ENCODE results near the gene CAPN9.
A peak's percentile ranks its signal among the peaks of the same experiment; 100 is the strongest.
"Not testable (repeated sequence)": the region's sequence is repeated elsewhere in the genome, so short reads cannot be mapped to it uniquely, and the experiment has no call there.

Gene CAPN9

DNA sequence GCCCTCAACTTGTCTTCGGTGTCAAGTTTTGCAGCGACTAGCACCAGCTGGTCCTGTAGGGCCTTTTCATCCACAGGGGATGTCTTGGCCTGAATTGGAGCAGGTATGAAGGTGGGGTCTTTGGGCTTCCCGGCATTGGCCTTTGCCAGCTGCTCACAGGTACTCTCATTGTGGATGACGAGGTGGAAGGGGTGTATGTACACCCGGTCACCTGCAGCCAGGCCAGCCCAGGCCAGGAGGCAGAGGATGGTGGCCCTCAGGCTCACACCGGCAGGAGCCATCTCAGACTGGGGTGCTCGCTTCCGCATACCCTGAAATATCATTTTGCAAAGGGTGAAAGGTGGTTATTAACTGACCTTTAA, 36.7 kb upstream of the CAPN9 start:
- no peak for DNase-seq

DNA sequence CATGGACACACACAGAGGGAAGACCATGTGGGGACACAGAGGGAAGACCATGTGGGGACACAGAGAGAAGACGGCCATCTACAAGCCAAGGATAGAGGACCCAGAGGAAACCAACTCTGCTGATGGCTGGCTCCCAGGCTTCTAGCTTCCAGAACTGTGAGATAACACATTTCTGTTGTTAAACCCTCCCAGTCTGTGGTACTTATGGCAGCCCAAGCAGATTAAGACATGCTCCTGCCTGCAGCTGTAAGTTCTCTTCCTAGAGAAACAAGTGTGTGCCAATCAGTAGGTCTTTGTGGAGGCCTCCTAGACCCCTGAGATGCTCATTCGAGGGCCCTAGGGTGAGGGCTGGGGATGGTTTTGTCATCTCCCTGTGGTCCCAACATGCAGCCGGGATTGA, 35.9 kb upstream of the CAPN9 start:
- no peak for DNase-seq

DNA sequence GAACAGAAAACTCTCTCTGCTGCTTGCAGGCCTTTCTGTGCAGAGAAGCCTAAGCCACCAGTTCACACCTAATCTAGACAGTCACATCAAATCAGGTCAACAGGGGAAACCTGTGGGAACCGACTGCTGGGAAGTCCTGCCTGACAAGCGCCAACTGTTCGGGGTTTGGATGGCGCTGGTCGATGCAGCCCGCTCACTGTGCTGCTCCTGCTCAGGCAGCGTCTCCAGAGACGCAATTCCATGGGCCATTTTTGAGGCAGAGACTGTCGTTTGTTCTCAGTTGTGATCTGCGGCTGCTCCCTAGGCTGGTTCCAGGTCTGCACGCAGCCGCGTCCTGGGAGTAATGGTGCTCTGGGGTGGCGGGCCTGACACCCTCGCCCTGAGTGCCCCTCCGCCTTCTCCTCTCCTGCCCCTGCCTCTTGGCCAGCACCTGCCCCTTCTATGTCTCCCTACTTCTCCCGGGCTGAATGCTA, 34.7 kb upstream of the CAPN9 start:
- DNase-seq, result no peak

DNA sequence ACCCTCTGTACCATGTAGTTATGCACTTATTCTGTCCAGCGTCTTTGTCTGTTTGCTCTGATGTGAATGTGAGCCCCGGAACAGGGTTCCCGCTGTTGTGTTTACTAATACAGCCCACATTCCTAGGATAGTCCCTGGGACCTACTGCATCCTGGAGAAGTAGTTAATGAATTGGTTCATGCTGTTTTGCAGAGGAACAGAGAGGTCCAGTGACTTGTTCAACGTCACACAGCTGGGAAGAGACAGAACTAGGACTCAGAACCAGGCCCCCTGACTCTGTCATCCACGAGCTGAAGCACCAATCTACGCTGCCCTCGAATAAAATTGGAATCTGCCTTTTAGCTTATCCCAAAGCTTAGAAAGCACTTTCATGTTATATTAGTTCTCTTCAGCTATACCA, 34.0 kb upstream of the CAPN9 start:
- no peak for DNase-seq

DNA sequence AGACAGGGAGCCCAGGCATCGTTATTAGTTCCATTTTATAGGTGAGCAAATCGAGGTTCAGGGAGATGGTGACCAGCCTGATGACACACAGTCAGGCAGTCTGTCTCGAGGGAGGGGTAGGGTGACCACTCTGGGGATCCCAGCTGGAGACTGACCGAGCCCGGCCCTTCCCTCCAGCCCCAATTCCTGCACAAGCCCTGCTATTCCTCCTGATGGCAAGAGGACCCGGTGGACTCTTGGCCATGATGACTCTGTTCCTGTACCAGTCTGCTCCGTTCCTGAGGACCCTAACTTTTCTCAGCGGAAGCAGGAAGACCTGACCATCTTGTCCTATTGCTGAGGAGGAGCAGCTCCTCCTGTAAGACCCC, 33.7 kb upstream of the CAPN9 start:
- no peak for DNase-seq

DNA sequence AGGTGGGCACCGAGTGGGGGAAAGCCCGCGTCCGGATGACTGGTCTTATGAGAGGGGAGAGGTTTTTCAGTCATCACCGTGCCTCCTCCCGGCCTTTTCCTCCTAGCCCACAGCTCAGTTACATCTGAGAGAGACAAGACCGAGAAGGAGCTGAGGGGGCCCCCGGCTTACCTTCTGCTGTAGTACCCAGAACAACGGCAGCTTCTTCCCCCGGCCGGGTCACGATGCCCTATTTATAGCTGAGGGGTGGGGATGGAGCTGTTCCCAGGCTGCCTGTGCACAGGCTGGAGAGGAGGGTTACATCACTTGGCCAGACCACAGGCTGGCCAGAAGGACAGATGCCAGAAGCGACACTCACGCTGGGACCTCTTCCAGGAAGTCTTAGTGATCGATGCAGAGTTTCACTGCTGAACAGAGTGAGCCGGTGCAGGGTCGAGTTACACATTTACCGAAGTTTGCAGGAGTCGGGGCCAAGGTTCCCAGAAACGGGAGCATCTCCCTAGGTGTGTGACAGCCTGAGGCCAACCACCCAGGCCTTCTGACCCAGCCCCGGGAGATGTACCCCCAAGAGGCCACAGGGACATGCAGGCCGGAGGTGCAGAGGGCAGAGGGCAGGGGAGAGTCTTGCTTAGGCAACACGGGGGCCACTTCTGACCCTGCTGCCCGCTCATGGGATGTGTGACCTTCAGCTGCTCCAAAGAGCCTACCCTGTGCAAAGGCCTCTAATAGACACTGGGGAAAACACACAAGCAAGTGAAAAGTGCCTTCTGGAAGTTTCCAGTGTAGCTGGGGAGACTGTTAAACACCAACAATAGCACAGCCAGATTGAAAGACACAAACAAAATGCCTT, 33.0 kb upstream of the CAPN9 start, which contains the start of gene AGT:
AGT (minus strand) TSS at position 208 of the 850 bp plus-strand sequence. CDS start 3,299 bp downstream, outside the sequence.
- DNase-seq, result peak; percentile 73 to 77

DNA sequence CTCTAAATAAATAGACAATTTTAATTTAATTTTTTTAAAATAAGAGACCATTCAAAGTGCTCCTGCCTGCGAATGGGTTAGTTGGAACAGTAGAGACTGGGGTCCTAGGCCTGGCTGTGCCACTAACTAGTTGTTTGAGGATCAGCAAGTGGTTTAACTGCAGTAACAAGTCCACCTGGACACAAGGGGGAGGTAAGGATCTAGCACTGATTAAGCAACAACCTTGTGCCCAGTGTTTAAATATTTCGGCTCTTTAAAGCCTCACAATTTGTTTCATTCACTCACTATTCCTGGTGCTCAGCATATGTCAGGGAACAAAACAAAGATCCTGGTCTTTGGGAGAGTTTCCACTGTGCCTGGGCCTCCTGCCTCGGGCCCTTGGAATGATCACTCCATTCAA, 31.7 kb upstream of the CAPN9 start:
- no peak for DNase-seq

DNA sequence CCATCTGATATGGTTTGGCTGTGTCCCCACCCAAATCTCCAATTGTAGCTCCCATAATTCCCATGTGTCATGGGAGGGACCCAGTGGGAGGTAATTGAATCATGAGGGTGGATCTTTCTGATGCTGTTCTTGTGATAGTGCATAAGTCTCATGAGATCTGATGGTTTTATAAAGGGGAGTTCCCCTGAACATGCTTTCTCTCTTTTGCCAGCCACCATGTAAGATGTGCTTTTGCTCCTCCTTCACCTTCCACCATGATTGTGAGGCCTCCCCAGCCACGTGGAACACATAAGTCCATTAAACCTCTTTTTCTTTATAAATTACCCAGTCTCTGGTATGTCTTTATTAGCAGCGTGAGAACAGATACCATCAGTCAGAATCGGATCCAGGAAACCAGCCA, 30.7 kb upstream of the CAPN9 start:
- DNase-seq, result not testable (repeated sequence)

DNA sequence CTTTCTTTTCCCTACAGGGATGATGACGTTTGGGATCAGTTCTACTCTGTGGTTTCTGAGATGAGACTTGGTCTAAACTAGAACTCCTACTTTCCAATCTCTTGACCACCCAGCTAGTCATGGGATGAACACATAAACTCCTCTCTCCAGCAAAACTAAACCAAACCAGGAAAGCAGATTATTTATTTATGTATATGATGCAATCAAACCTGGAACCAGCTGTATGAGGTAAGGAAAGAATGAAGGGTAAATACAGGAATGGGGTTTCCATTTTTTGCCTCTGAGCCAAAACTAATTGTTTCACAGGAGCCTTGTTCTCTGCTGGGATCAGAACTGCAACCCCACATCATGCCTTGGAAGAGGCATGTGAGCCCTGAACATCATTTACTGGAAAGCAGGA, 29.9 kb upstream of the CAPN9 start:
- DNase-seq, result no peak

DNA sequence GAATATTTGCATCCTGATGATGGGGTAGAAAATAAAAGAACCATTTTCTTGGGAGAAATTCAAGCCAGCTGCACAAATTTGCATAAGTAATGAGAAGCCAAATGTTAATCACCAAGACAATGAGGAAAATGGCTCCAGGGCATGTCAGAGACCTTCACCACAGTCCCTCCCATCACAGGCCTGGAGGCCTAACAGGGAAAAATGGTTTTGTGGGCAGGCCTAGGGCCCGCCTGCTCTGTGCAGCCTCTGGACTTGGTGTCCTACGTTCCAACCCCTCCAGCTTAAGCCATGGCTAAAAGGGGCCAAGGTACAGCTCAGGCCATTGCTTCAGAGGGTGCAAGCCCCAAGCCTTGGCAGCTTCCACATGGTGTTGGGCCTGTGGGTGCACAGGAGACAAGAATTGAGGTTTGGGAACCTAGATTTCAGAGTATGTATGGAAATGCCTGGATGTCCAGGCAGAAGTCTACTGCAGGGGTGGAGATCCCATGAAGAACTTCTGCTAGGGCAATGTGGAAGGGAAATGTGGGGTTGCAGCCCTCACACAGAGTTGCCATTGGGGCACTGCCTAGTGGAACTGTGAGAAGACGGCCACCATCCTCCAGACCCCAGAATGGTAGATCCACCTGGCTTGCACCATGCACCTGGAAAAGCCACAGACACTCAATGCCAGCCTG, 25.2 kb upstream of the CAPN9 start:
- DNase-seq, result not testable (repeated sequence)

DNA sequence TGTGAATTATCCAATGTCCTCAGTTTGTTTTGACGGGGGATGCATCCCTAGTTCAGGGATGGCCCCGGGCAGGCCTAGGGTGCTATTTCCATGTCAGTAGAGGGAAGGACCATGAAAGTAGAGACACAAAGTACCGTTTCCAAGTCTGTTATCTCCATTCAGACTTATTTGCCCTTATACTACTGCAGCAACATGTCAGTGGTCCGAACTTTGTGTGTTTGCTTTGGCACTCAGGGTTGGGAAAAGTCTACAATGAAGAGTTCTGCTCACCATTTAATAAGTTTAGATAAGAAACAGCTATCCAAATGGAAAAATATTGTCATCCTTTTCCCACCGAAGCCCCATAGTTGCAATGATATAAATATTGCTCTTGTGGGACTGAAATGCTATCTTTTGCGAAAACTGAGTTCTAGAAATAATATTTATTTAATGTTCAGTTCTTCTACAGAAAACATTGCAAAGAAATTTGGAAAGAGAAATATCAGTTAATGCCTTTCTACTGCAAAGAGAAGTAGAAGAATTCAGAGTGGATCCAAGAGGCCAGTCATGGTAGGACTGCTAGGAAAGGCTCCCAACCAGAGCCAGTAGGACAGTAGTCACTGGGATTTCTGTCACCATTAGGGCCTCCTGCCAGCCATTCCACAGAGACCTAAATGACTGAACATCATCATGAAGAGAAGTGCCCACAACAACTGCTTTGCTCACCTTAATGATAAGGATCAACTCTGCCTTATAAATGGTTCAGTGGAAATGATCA, 21.8 kb upstream of the CAPN9 start:
- no peak for DNase-seq

DNA sequence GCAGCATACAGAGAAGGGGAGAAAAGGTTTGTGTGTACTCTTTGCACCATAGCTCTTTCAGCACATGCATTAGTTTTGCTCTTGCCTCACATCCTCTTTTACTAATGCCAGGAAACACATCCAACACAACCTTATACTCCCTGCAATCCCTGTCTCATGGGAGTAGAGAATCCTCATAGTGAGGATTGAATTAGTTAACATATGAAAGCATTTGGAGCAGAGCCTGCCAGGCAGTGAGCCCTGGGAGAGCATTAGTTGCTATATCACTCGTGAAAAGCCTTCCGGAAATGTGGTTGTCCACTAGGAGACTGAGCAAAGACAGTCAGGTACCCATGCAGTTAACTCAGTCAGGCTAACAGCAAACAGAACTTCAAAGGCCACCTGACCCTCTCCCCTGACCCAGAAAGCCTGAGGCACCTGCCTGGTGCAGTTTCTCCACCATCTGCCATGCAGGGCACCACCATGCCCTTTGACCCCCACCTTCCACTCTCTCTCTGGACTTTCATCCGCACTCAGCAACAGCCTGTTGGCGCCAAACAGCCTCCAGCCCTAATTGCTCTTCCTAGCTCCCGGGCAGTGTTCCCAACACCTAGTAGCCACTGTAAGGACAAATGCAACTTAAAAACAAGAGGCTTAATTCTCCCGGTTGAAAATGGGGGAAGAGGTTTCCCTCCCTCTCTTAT, 18.3 kb upstream of the CAPN9 start:
- peak; percentile 17 to 34 for DNase-seq

DNA sequence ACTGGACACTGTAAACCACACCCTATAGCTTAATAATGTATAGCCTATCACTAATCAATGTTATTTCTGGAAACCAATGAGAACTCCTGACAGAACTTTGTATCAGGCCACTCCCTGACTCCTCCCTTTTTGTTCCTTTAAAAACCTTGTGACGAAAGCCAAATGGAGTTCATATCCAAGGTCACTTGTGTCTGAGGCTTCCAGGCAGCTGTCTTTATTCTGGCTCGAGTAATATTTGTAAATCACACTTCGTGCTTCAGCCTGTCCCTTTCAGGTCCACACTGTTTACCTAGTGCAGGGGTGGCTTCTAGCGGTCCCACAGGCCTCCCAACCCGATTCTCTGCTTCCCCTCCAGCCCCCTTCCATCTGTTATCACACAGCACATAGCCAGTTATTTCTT, 16.2 kb upstream of the CAPN9 start:
- no peak for DNase-seq

DNA sequence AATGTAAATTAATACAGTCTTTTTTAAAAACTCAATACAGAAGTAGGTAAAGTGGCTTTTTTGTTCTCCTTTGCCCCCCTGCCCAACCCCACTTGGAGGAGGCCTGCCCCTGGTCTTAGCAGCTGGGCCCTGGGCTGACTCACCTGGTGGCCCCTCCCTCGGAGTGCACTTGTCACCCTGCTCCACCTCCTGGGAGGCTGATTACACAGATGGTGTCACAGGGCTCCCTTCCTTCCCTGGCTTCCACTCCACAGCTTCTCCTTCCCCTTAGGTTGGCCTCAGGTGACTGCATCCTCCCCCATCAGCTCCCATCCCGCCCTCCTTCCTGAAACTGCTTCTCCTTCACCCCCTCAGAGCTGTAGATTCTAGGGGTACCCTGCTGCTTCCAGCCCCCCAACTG, 11.7 kb upstream of the CAPN9 start:
- no peak for DNase-seq

DNA sequence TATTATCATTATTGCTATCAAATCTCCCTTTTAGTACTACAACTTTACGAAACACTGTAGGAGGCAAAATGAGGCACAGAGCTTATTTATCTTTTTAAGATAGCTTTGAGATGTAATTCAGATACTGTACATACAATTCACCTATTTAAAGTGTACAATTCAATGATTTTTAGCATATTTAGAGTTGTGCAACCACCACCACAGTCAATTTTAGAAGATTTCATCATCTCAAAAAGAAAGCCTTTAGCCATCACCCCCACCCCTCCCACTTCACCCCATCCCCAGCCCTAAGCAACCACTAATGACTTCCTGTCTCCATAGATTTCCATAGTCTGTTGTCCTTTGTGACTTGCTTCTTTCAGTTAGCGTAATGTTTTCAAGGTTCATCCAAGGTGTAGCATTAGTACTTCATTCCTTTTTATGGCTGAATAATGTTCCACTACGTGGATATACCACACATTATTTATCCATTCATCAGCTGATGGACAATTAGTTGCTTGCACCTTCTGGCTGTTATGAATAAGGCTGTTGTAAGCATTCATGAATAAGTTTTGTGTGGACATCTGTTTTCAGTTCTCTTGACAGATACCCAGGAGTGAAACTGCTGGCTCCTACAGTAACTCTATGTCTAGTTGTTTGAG, 9.4 kb upstream of the CAPN9 start:
- DNase-seq, result no peak

DNA sequence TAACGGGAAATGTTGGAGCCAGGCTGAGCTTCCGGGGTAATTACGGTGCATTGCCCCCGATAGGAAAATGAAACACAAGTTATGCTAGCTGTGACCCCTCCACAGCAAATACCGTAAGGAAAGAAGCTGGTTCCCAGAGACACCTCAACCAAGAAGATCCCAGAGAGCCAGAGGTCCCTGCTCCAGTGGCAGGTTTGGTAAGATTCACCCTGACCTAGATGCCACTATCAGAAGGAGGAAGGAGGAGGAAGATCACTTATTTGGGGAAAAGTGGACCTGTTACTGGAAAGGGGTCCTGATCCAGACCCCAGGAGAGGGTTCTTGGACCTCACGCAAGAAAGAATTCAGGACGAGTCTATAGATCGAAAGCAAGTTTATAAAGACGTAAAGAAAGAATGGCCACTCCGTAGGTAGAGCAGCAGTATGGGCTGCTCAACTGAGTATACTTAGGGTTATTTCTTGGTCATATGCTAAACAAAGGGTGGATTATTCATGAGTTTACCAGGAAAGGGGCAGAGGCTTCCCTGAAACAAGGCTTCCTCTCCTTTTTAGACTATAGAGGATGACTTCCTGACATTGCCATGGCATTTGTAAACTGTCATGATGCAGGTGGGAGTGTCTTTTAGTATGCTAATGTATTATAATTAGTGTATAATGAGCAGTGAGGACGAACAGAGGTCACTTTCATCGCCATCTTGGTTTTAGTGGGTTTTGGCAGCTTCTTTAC, 7.5 kb upstream of the CAPN9 start:
- no peak for DNase-seq

DNA sequence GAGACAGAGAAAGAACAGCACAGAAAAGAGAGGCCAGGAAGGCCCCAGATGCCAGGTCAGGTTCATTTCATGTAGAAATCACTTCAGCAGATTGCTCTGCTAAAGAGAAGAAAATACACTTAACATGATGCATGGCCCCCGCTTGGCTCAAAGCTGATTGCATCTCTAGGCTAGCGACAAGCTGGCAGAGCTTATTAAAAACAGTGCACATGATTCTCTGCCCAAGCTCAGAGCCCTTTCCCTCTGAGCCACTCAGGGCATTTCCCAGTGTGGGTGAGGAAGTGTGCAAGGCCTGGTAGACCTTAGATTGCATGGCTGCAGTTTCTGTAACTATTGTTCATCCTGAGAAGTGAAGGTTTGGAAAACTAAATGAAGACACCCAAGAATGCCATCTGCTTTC, 3.3 kb upstream of the CAPN9 start:
- DNase-seq, result no peak

DNA sequence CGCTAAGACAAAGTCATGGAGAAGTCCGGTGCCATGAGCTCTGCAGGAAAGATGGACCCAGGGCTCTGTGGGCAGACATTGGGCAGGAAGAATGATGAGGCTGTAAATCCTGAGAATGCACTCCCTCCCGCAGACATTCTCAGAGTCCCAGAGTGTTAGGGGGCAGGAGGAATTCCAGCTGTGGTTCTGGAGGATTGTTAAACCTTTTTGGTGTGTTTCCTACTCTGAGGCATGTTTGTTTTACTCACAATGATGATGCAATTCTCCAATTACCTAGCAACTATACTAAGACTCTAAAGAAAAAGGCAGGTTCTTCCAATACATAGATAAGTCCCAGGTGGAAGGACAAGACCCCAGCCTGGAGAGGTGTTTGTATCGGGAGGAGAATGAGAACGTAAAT, 2.8 kb upstream of the CAPN9 start:
- no peak for DNase-seq

DNA sequence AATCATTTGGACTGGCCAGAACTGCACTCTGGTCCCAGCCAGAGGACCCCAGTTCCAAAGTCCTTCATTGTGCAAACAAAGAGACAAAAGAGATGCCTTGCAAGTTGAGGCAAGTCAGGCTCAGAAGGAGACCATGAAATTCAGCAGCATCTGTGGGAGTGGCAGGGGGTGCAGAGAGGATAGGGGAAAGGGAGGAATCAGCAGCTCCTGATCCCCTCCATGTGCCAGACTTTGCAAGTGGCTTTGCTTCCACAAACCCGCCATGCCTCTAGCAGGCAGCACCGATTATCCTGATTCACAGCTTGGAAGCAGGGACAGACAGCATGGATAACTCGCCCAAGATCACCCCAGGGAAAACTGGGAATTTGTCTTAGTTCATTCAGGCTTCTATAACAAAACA, 2.1 kb upstream of the CAPN9 start:
- DNase-seq, result no peak

DNA sequence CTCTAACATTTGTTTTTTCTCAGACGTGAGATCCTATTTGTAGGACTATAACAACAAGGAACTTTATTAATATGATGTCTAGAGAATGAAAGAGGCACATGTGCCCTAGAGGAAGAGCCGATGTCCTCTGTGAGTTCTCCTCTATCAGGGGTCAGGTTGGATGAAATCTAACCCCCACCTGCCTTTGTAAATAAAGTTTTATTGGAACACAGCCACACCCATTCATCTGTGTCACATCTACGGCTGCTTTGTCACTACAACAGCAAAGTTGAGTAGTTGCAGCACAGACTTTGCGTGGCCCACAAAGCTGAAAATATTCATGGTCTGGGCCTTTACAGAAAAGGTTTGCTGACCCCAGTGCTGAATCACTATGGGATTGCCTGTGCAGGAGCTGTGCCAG, 571 bp upstream of the CAPN9 start:
- DNase-seq, result no peak

DNA sequence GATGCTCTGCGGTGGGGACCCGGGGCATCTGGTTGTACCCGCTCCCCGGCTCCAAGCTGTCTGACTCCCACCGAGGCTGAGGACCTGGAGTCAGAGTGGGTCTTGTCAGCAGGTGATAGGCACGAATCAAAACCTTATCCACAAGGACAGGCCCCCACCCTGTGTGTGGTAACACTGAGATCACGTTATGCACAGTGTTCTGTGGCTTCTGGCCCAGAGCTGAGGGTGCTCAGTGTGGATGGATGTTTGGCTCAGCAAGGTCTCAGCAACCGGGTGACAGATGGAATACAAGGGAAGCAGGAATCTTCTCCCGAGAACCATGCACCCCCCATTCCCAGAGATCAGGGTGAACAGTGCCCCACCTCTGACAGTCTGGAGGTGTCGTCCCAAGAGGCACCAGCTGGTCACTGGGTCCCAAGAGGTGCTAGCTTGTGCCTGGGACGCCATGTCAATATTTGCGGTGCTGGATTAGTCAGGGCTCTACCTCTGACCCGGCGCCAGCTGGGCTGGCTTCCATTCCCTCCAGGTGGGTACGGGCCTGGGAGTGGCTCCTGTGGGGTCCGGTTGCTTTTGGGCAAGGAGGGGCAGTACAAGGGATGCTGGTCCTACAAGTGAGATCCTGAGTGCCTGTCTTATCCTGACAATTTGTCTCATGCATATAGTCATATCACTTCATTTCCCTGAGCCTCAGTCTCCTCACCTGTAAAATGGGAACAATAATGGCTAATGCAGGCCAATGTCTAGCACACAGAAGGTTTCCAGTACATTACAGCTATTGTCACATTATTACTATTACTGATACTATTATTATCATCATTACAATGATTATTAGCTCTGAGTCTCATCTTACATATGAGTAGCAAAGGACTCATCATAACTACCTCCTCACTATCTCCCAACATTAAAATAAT, 957 bp downstream of the CAPN9 start:
- DNase-seq, result no peak

All from hippocampal formation (tissue), 2 donors.